HCT116 (cell line): ENCODE results near the gene RBM19. TPM values are rescaled to one million over a fixed set of nuclear protein-coding genes. Genes with fewer than 3 reads are reported as not detected.
A peak's percentile ranks its signal among the peaks of the same experiment; 100 is the strongest.

Experiments
- ATAC-seq: fragments of 200-7000 bp; cut with Tn5 transposase; 2 replicates; pipeline ENCODE4 v1.9.1; 2020; ENCODE audit warnings: mild to moderate bottlenecking, moderate library complexity
- Bru-seq: library from RNA; stranded (reverse); fragments of 400-500 nt; gene quantifications from one replicate; lab custom pipeline; 2021; lab: Mats Ljungman, UMichigan
- BruChase-seq, 2 experiments: library from RNA; stranded (reverse); fragments of 400-500 nt; gene quantifications; one replicate each; lab custom pipeline; 2021; lab: Mats Ljungman, UMichigan
- BruUV-seq: library from RNA; stranded (reverse); fragments of 400-500 nt; replicated peaks from 2 replicates; lab custom pipeline; 2021; lab: Mats Ljungman, UMichigan
- CTCF ChIA-PET: fragments of 300-600 bp; sonication (Branson Sonifier 250); formaldehyde crosslinking; loops from one replicate; lab custom pipeline; 2021; ENCODE audit warnings: antibody characterized with exemption; lab: Charles Lee
- POLR2A ChIA-PET: fragments of 300-600, 350-600 bp; sonication (Branson Sonifier 250); formaldehyde crosslinking; loops from one replicate; lab custom pipeline; 2021; ENCODE audit warnings: antibody characterized with exemption; lab: Charles Lee
- RAD21 ChIA-PET, 2 experiments: fragments of 300-600 bp; sonication (Branson Sonifier 250); formaldehyde crosslinking; loops; one replicate each; lab custom pipeline; 2023; ENCODE audit warnings: low total read pairs in 2 of 2; ENCODE audit not compliant: uncharacterized antibody in 2 of 2, unreplicated experiment in 2 of 2, low non-redundant PET in 1 of 2; lab: Charles Lee
- DNase-seq: peaks from one replicate; pipeline ENCODE4 v3.0.0-alpha.2; 2010; ENCODE audit warnings: low read depth, low spot score
- H2AFZ ChIP-seq: fragments of 200-600 bp; shearing (Covaris generic), sonication (generic); 2 replicates; pipeline ENCODE4 v1.6.1; 2017; ENCODE audit warnings: low read depth, mixed run types, mixed read lengths, antibody characterized with exemption, low read length; ENCODE audit not compliant: poor library complexity, severe bottlenecking
- H3K27ac ChIP-seq: 2 replicates; pipeline ENCODE4 v1.5.1; 2012; ENCODE audit warnings: low read depth, low read length
- H3K27me3 ChIP-seq: fragments of 200-600 bp; sonication (generic); 2 replicates; pipeline ENCODE4 v1.6.1; 2016; ENCODE audit warnings: mixed run types, low read length, mixed read lengths; ENCODE audit not compliant: insufficient read depth
- H3K36me3 ChIP-seq, 2 experiments: fragments of 200-500 bp in 1 of 2; fragments of 200-600 bp in 1 of 2; sonication (Bioruptor generic) in 1 of 2; sonication (generic) in 1 of 2; 2 replicates each; pipeline versions ENCODE4 v1.5.1 to v1.6.1; 2014 to 2016; ENCODE audit warnings: low read length in 2 of 2, inconsistent platforms in 1 of 2, mixed read lengths in 1 of 2, mixed run types in 1 of 2; ENCODE audit not compliant: insufficient read depth in 2 of 2, control insufficient read depth in 1 of 2
- H3K4me1 ChIP-seq, 2 experiments: fragments of 200-600 bp in 1 of 2; sonication (generic) in 1 of 2; 2 replicates each; pipeline versions ENCODE4 v1.5.1 to v1.6.1; 2012 to 2017; ENCODE audit warnings: low read length in 2 of 2, inconsistent platforms in 1 of 2, mild to moderate bottlenecking in 1 of 2, mixed read lengths in 1 of 2, mixed run types in 1 of 2, moderate library complexity in 1 of 2; ENCODE audit not compliant: insufficient read depth in 2 of 2, control insufficient read depth in 1 of 2
- H3K4me2 ChIP-seq: fragments of 200-600 bp; sonication (generic); 2 replicates; pipeline ENCODE4 v1.6.1; 2017; ENCODE audit warnings: mixed run types, low read length, mixed read lengths
- H3K4me3 ChIP-seq, 2 experiments: fragments of 200-600 bp in 1 of 2; sonication (generic) in 1 of 2; replicated peaks in 1 of 2; 2 replicates each; pipeline ENCODE4 v1.5.1; 2011 to 2016; ENCODE audit warnings: low read length in 2 of 2, control low read depth in 1 of 2, low read depth in 1 of 2, mild to moderate bottlenecking in 1 of 2, mixed read lengths in 1 of 2, mixed run types in 1 of 2
- H3K79me2 ChIP-seq: fragments of 200-600 bp; sonication (generic); 2 replicates; pipeline ENCODE4 v1.6.1; 2017; ENCODE audit warnings: mild to moderate bottlenecking, mixed run types, low read length, moderate library complexity, mixed read lengths; ENCODE audit not compliant: insufficient read depth
- H3K9ac ChIP-seq: fragments of 200-600 bp; sonication (generic); 2 replicates; pipeline ENCODE4 v1.6.1; 2016; ENCODE audit warnings: low read length, mixed read lengths
- H3K9me2 ChIP-seq: fragments of 200-600 bp; sonication (generic), shearing (Covaris generic); 2 replicates; pipeline ENCODE4 v1.6.1; 2017; ENCODE audit warnings: mixed run types, mild to moderate bottlenecking, moderate library complexity; ENCODE audit not compliant: insufficient read depth
- H3K9me3 ChIP-seq, 2 experiments: fragments of 200-500 bp in 1 of 2; fragments of 200-600 bp in 1 of 2; sonication (Bioruptor generic) in 1 of 2; sonication (generic) in 1 of 2; 2 replicates each; pipeline ENCODE4 v1.6.1; 2014 to 2017; ENCODE audit warnings: low read length in 2 of 2, mixed read lengths in 2 of 2, inconsistent platforms in 1 of 2, low read depth in 1 of 2, mild to moderate bottlenecking in 1 of 2, mixed run types in 1 of 2, moderate library complexity in 1 of 2; ENCODE audit not compliant: control insufficient read depth in 1 of 2, insufficient read depth in 1 of 2
- H4K20me1 ChIP-seq: fragments of 200-600 bp; sonication (generic), shearing (Covaris generic); 2 replicates; pipeline ENCODE4 v1.6.1; 2017; ENCODE audit warnings: mixed run types, mild to moderate bottlenecking, moderate library complexity; ENCODE audit not compliant: insufficient read depth
- ATF3 ChIP-seq: IDR thresholded peaks from 2 replicates; pipeline ENCODE4 v1.6.1; 2012
- CBX3 ChIP-seq: IDR thresholded peaks from 2 replicates; pipeline ENCODE4 v1.6.1; 2012; ENCODE audit warnings: low read depth
- CEBPB ChIP-seq: IDR thresholded peaks from 2 replicates; pipeline ENCODE4 v1.6.1; 2012; ENCODE audit warnings: low read depth
- CTCF ChIP-seq, 3 experiments: fragments of 200-600 bp in 1 of 3; sonication (generic) in 1 of 3; IDR thresholded peaks in 2 of 3; conservative IDR thresholded peaks in 1 of 3; 2 replicates each; pipeline ENCODE4 v1.5.1; 2012 to 2017; ENCODE audit warnings: low read depth in 2 of 3, low read length in 2 of 3, antibody characterized with exemption in 1 of 3, borderline replicate concordance in 1 of 3, control low read depth in 1 of 3, mild to moderate bottlenecking in 1 of 3, mixed read lengths in 1 of 3, mixed run types in 1 of 3, moderate library complexity in 1 of 3; ENCODE audit not compliant: insufficient read depth in 1 of 3
- EGR1 ChIP-seq: IDR thresholded peaks from 2 replicates; pipeline ENCODE4 v1.6.1; 2012; ENCODE audit warnings: low read depth
- ELF1 ChIP-seq: IDR thresholded peaks from 2 replicates; pipeline ENCODE4 v1.6.1; 2012; ENCODE audit warnings: low read depth, borderline replicate concordance
- EZH2 ChIP-seq: fragments of 200-600 bp; sonication (generic); IDR thresholded peaks from 2 replicates; pipeline ENCODE4 v1.6.1; 2017; ENCODE audit warnings: antibody characterized with exemption, mixed run types
- FOSL1 ChIP-seq: IDR thresholded peaks from 2 replicates; pipeline ENCODE4 v1.6.1; 2012; ENCODE audit warnings: low read depth
- JUND ChIP-seq: IDR thresholded peaks from 2 replicates; pipeline ENCODE4 v1.6.1; 2012
- MAX ChIP-seq: IDR thresholded peaks from 2 replicates; pipeline ENCODE4 v1.6.1; 2012
- POLR2A ChIP-seq: IDR thresholded peaks from 2 replicates; pipeline ENCODE4 v1.7.0; 2011; ENCODE audit warnings: borderline replicate concordance; ENCODE audit not compliant: insufficient read depth, insufficient read length; ENCODE audit errors: extremely low read depth
- POLR2AphosphoS5 ChIP-seq: IDR thresholded peaks from 2 replicates; pipeline ENCODE4 v1.6.1; 2011; ENCODE audit warnings: mild to moderate bottlenecking, low read depth, low read length, moderate library complexity
- RAD21 ChIP-seq: IDR thresholded peaks from 2 replicates; pipeline ENCODE4 v1.6.1; 2012; ENCODE audit warnings: low read depth, mild to moderate bottlenecking
- REST ChIP-seq: IDR thresholded peaks from 2 replicates; pipeline ENCODE4 v1.6.1; 2012; ENCODE audit warnings: low read depth
- SIN3A ChIP-seq: IDR thresholded peaks from 2 replicates; pipeline ENCODE4 v1.6.1; 2012; ENCODE audit warnings: low read depth
- SP1 ChIP-seq: IDR thresholded peaks from 2 replicates; pipeline ENCODE4 v1.6.1; 2012; ENCODE audit warnings: low read depth
- SRF ChIP-seq: IDR thresholded peaks from 2 replicates; pipeline ENCODE4 v1.6.1; 2012; ENCODE audit warnings: low read depth
- TCF7L2 ChIP-seq: IDR thresholded peaks from 2 replicates; pipeline ENCODE4 v1.7.0; 2011; ENCODE audit warnings: borderline replicate concordance, inconsistent platforms; ENCODE audit not compliant: insufficient read depth, insufficient read length; ENCODE audit errors: extremely low read depth
- YY1 ChIP-seq: IDR thresholded peaks from 2 replicates; pipeline ENCODE4 v1.6.1; 2011; ENCODE audit warnings: low read length, low read depth, moderate library complexity, mild to moderate bottlenecking; ENCODE audit not compliant: insufficient replicate concordance; ENCODE audit errors: extremely low read depth
- ZFX ChIP-seq: fragments of 450-650 bp; IDR thresholded peaks from 2 replicates; pipeline ENCODE4 v1.6.1; 2017
- ZNF274 ChIP-seq: fragments of 200-500 bp; sonication (Bioruptor generic); IDR thresholded peaks from 2 replicates; pipeline ENCODE4 v1.6.1; 2014; ENCODE audit warnings: mild to moderate bottlenecking, low read depth, low read length, inconsistent platforms
- intact Hi-C: fragments of 100-400 bp; cut with micrococcal nuclease; formaldehyde crosslinking; loops from 2 replicates; pipeline ENCODE4 v1.10.0; 2022
- long read RNA-seq: library from polyadenylated mRNA; unstranded; transcript quantifications from one replicate; pipeline ENCODE4 v2.0.0, GENCODE V29; 2021; ENCODE audit not compliant: unreplicated experiment
- polyA plus RNA-seq: library from polyadenylated mRNA; unstranded; fragments of >200 nt; gene quantifications from 2 replicates; pipeline ENCODE4 v1.2.1, GENCODE V29; 2012; ENCODE audit warnings: missing spikeins
- total RNA-seq: library from RNA; stranded (reverse); gene quantifications from one replicate; pipeline ENCODE4 v1.2.1, GENCODE V29; 2021; ENCODE audit not compliant: unreplicated experiment

Gene RBM19
- total RNA-seq = 30.7 TPM
- 6.7 and 8.4 TPM in 2 replicates for polyA plus RNA-seq
- percentile 62 among the genes with signal in this experiment for Bru-seq, nascent RNA
- BruChase-seq, experiment 1, labeled RNA remaining after a 6-hour chase = percentile 62 among the genes with signal in this experiment
- BruChase-seq, experiment 2, labeled RNA remaining after a 2-hour chase = percentile 60 among the genes with signal in this experiment
- long read RNA-seq, full-length matches to known transcripts = 40 of 66 reads
- long read RNA-seq, partial matches to known transcripts = 6 of 66 reads
- long read RNA-seq, other reads (novel, unspliced or antisense) = 20 of 66 reads

GRCh38 chr12:113965951-113966797, at the start of gene RBM19:
TSS of gene RBM19 (minus strand) at chr12:113966325. CDS start at chr12:113966227, 98 bp downstream.
- no TSS peak for BruUV-seq
- Histone ChIP-seq H4K20me1 (no peaks in the 10 kb centered on the region), H3K27ac (peak within 1 kb of the TSS; percentile 23; the same call in 1 of the 2 replicates), H3K36me3 (peaks cover 8 to 12% of the 10 kb centered on the region in 2 experiments; a peak in 3 of 4 replicates), H3K9ac (peak within 1 kb of the TSS; percentile 74), H3K9me2 (no peaks in the 10 kb centered on the region), H3K4me2 (peak within 1 kb of the TSS; percentile 98), H3K4me1 (peaks cover 6 to 15% of the 10 kb centered on the region in 2 experiments; a peak in 3 of 4 replicates), H3K9me3 (no peaks in the 10 kb centered on the region), H3K79me2 (peaks cover 31% of the 10 kb centered on the region), H3K27me3 (no peaks in the 10 kb centered on the region), H3K4me3 (peak within 1 kb of the TSS; percentile 91 to 98), H2AFZ (peak within 1 kb of the TSS; percentile 84)
- RAD21 ChIA-PET = no interaction called here
- DNase-seq (peak; percentile 96), ATAC-seq (peak; percentile 99)
- POLR2A ChIA-PET = no interaction called here
- intact Hi-C loops = no loop called here
- CTCF ChIA-PET = interaction anchor here (0.6 to 1.8 kb wide), 10 partner anchors 9 to 650 kb away, joined by 3 to 17 read pairs (median 4); no protein-coding TSS in a partner anchor
- no peak for TF ChIP-seq FOSL1
- TF ChIP-seq POLR2A = peak; percentile 43
- no peak for TF ChIP-seq TCF7L2
- no peak for TF ChIP-seq REST
- no peak for TF ChIP-seq ZFX
- peak; percentile 85 for TF ChIP-seq SRF
- TF ChIP-seq ELF1 = peak; percentile 84
- TF ChIP-seq CBX3 = peak; percentile 61; the same call in 1 of the 2 replicates
- TF ChIP-seq RAD21 = peak; percentile 58
- no peak for TF ChIP-seq ATF3
- TF ChIP-seq YY1 = peak; percentile 98
- no peak for TF ChIP-seq ZNF274
- no peak for TF ChIP-seq EGR1
- peak; percentile 60 to 81 (median 81); a peak in 5 of 6 replicates for TF ChIP-seq CTCF (IDR thresholded peaks at IDR 0.05 in 2 of 3, conservative IDR thresholded peaks at IDR 0.05 in 1 of 3; ENCODE audit: borderline replicate concordance in 1 of 3, insufficient read depth in 1 of 3, low read depth in 2 of 3, low read length in 2 of 3)
- TF ChIP-seq JUND = no peak
- peak; percentile 80 for TF ChIP-seq POLR2AphosphoS5
- TF ChIP-seq EZH2 = no peak
- peak; percentile 99 for TF ChIP-seq SIN3A
- TF ChIP-seq MAX = peak; percentile 98
- no peak for TF ChIP-seq CEBPB
- TF ChIP-seq SP1 = peak; percentile 88
